Neuron (in vitro differentiated cells): Measurements from ENCODE around the gene HOXC11.

Experiments
- H2AFZ ChIP-seq: one replicate; pipeline ENCODE4 v1.6.1; 2013; ENCODE audit warnings: low read depth, mild to moderate bottlenecking, inconsistent platforms, low read length, moderate library complexity
- H3K27me3 ChIP-seq: one replicate; pipeline ENCODE4 v1.6.1; 2013; ENCODE audit warnings: low read length; ENCODE audit not compliant: insufficient read depth
- H3K36me3 ChIP-seq: one replicate; pipeline ENCODE4 v1.6.1; 2013; ENCODE audit warnings: low read length; ENCODE audit not compliant: insufficient read depth
- H3K4me1 ChIP-seq: one replicate; pipeline ENCODE4 v1.6.1; 2013; ENCODE audit warnings: low read length; ENCODE audit not compliant: insufficient read depth
- H3K4me3 ChIP-seq: 2 replicates; pipeline ENCODE4 v1.5.1; 2013; ENCODE audit warnings: mild to moderate bottlenecking, low read length, moderate library complexity
- H3K9me3 ChIP-seq: one replicate; pipeline ENCODE4 v1.6.1; 2013; ENCODE audit warnings: low read length

Gene HOXC11

GRCh38 chr12:53956914-53957536 lies 15.9 kb upstream of the HOXC11 start:
- H3K4me1 ChIP-seq, result no peaks in the 10 kb centered on the region
- no peaks in the 10 kb centered on the region for H3K36me3 ChIP-seq
- peaks cover 4% of the 10 kb centered on the region for H3K9me3 ChIP-seq
- H3K27me3 ChIP-seq, result peaks cover 99% of the 10 kb centered on the region
- H3K4me3 ChIP-seq, result no peak overlapping the region
- H2AFZ ChIP-seq, result no peak overlapping the region

DNA sequence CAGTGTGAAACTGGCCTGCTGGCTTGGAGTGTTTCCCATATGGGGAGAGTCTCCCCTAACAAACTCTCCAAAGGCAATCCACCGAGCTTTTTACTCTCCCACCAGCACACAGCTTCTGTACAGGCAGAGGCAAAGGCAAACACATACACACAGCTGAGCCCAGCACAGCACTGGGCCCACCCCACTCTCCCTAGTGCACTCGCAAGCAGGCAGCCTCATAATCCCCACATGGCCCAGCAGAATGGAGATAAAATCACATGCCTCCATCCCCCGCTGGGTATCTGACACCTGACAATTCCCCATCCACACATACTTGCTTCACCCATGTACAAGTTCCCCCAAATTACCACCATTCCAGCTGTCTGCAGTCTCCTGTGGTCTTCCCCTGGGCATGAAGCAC lies 14.8 kb upstream of the HOXC11 start:
- Histone ChIP-seq H3K36me3 (no peaks in the 10 kb centered on the region), H3K4me1 (no peaks in the 10 kb centered on the region), H3K27me3 (peaks cover 99% of the 10 kb centered on the region), H3K4me3 (no peak overlapping the region), H3K9me3 (peaks cover 4% of the 10 kb centered on the region), H2AFZ (no peak overlapping the region)

DNA sequence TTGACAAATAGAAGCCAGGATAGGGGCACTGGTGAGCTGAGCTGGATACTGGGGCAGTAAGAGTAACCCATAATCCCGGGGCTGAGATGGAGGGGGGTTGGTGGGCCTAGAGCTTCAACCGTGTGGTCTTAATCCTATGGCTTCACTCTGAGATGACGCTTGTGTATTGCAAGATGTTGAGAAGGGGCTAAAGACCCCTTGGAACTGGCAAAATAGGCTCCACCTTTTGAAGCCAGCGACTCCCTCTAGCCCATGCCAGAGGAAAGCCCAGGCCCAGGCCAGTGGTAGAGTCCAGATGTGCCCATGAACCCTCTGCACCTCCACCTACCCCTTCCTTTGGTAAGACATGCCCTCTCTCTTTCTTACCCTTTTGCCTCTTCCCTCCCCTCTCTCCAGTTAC lies 13.6 kb upstream of the HOXC11 start:
- Histone ChIP-seq H3K9me3 (peaks cover 4% of the 10 kb centered on the region), H3K27me3 (peaks cover 99% of the 10 kb centered on the region), H3K4me1 (no peaks in the 10 kb centered on the region), H3K4me3 (no peak overlapping the region), H2AFZ (no peak overlapping the region), H3K36me3 (no peaks in the 10 kb centered on the region)

DNA sequence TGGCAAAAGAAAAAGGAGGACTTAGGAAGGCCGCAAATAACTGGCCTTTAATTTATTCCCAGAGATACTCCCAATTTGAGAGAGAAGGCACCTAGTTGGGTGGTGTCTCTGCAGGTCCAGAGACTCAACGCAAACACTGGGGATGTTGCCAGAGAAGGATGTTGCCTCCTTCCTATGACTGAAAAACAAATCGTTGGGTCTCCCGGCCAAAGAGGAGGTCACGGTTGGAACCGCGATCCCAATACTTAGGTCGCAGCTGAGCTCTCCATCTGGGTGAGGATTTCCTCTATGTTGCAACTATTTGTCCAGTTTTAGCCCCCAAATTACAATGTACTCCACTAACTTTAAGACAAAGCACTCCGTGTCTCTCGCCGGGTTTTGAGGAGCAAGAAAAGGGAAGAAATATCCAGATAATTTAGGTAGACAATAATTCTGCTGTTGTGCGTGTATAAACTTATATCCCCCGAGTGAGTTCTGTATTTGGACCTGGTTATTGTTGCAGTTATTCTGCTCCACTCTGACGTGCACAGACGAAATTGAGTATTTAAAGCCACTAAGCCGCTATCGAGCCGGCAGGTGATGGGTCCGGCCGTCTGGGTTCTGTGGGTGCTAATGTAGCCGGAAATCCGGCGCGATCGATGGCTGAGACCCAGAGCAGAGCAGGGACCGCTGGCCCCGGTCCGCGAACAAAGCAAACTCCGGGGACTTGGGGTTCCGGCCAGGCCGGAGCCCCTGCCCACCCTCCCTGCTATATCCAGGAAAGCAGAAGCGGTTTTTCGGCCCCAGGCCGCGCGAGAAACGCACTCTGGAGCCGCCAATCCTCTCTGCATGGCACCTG lies 12.5 kb upstream of the HOXC11 start:
- Histone ChIP-seq H3K4me3 (no peak overlapping the region), H3K9me3 (peaks cover 2% of the 10 kb centered on the region), H3K4me1 (no peaks in the 10 kb centered on the region), H3K36me3 (no peaks in the 10 kb centered on the region), H3K27me3 (peaks cover 99% of the 10 kb centered on the region), H2AFZ (no peak overlapping the region)

- peaks cover 1% of the 10 kb centered on the region for H3K4me1 ChIP-seq
- H3K36me3 ChIP-seq, result no peaks in the 10 kb centered on the region
- H2AFZ ChIP-seq, result no peak overlapping the region
- peaks cover 99% of the 10 kb centered on the region for H3K27me3 ChIP-seq
- no peak overlapping the region for H3K4me3 ChIP-seq
- H3K9me3 ChIP-seq, result peaks cover 2% of the 10 kb centered on the region
Measured at GRCh38 chr12:53961025-53961761, 11.7 kb upstream of the HOXC11 start.

DNA sequence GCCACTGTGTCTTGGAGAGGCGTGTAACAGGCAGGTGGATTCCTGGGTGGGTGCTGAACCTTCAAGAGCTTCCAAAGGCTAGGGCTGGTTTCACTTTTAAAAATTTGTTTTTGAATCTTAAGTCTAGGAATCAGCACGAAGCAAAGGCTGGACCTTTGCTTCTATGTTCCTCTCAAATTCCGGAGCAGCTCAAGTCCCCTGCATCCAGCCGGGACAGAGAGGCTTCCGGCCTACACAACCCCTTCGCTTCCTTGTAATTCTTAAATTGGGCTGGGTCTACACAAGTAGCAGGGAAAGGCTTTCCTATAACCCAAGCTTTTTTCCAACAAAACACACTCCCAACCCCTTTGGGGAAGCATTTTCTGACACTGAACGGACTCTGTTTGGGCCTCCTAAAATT lies 9.9 kb upstream of the HOXC11 start:
- no peak overlapping the region for H2AFZ ChIP-seq
- peaks cover 2% of the 10 kb centered on the region for H3K9me3 ChIP-seq
- peaks cover 5% of the 10 kb centered on the region for H3K4me1 ChIP-seq
- H3K36me3 ChIP-seq, result no peaks in the 10 kb centered on the region
- H3K27me3 ChIP-seq, result peaks cover 99% of the 10 kb centered on the region
- no peak overlapping the region for H3K4me3 ChIP-seq

- Histone ChIP-seq H3K4me3 (no peak overlapping the region), H3K4me1 (peaks cover 5% of the 10 kb centered on the region), H3K27me3 (peaks cover 99% of the 10 kb centered on the region), H2AFZ (no peak overlapping the region), H3K36me3 (no peaks in the 10 kb centered on the region), H3K9me3 (peaks cover 2% of the 10 kb centered on the region)
Measured at GRCh38 chr12:53963434-53964314, 9.3 kb upstream of the HOXC11 start.

GRCh38 chr12:53964315-53964713 lies 8.6 kb upstream of the HOXC11 start:
- no peaks in the 10 kb centered on the region for H3K36me3 ChIP-seq
- H3K9me3 ChIP-seq, result peaks cover under 1% of the 10 kb centered on the region
- peaks cover 100% of the 10 kb centered on the region for H3K27me3 ChIP-seq
- no peak overlapping the region for H2AFZ ChIP-seq
- H3K4me1 ChIP-seq, result peaks cover 5% of the 10 kb centered on the region
- no peak overlapping the region for H3K4me3 ChIP-seq

- no peaks in the 10 kb centered on the region for H3K36me3 ChIP-seq
- H3K9me3 ChIP-seq, result no peaks in the 10 kb centered on the region
Measured at GRCh38 chr12:53965281-53966084, 7.4 kb upstream of the HOXC11 start.

DNA sequence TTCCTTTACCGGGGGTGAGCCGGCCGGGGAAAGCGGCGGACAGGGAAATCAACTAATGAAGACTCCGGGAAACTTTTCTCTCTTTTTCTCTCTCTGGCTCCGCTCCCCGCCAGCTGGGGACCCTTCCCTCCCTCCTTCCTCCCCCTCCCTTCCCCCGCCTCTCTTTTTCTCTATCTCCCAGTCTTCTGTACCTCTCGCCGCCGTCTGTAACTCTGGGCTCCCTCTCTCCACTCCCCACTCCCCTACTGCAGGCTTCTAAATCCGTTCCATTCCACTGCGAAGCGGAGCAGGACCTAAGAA lies 6.9 kb upstream of the HOXC11 start:
- no peak overlapping the region for H3K4me3 ChIP-seq
- H2AFZ ChIP-seq, result no peak overlapping the region
- H3K27me3 ChIP-seq, result peaks cover 100% of the 10 kb centered on the region

More at GRCh38 chr12:53965281-53966084, 7.4 kb upstream of the HOXC11 start:
- Histone ChIP-seq H3K4me1 (peaks cover 5% of the 10 kb centered on the region), H3K4me3 (no peak overlapping the region), H3K27me3 (peaks cover 100% of the 10 kb centered on the region), H2AFZ (no peak overlapping the region)

DNA sequence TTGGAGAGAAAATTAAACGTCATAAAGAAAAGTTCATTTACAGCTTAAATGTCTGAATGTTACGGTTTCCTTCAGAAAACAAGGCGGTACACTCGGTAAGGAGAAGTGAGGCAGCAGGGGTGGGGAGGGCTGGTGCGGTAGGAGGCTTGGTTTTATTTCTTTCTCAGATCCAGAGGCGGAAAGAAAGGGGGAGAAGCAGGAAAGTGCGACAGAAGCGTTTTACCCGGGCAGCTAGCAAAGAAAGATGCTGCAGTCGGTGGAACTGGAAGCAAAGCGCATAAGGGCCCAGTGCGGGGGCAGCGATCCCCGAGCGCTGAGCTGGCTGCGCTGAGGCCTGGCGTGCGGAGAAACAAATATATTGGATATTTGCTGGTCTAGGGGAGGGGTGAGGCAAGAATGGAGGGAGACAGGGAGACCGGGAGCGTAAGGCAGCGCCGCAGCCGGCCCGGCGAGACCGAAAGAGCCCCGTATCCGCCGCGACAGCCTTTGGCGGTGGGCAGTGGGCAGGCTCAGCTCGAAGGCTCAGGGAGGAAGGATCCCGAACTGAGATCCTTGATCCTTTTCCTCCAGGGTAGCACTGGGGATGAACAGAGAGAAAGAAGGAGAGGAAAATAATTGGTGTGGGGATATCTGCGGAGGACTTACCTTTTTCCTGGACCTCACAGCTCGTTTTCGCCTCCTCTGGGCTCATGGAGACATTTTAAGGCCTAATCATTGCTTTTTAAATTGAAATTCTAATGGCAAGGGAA lies 6.4 kb upstream of the HOXC11 start:
- Histone ChIP-seq H3K27me3 (peaks cover 100% of the 10 kb centered on the region), H3K4me1 (peaks cover 5% of the 10 kb centered on the region), H3K36me3 (no peaks in the 10 kb centered on the region), H3K9me3 (peaks cover 2% of the 10 kb centered on the region), H2AFZ (no peak overlapping the region), H3K4me3 (no peak overlapping the region)

More for the DNA sequence above, 6.9 kb upstream of the HOXC11 start:
- peaks cover 5% of the 10 kb centered on the region for H3K4me1 ChIP-seq
- no peaks in the 10 kb centered on the region for H3K9me3 ChIP-seq
- H3K36me3 ChIP-seq, result no peaks in the 10 kb centered on the region
